SU-DHL-6 (cell line): ENCODE measurements around the gene HPS5.

Experiments used
- EZH2phosphoT487 ChIP-seq: fragments of 200-600 bp; sonication (generic), shearing (Covaris generic); conservative IDR thresholded peaks from 2 replicates; pipeline ENCODE4 v1.6.1; 2018; ENCODE audit warnings: mild to moderate bottlenecking, antibody characterized with exemption, low read length, moderate library complexity, mixed read lengths
- TF ChIP-seq, protein P1 (sequence below): fragments of 200-600 bp; sonication (generic); IDR thresholded peaks from one replicate; pipeline ENCODE4 v1.5.1; 2017; ENCODE audit warnings: antibody characterized with exemption, mild to moderate bottlenecking, low read length, moderate library complexity; ENCODE audit not compliant: insufficient read depth, poor library complexity, severe bottlenecking

- TF ChIP-seq, protein P1, sequence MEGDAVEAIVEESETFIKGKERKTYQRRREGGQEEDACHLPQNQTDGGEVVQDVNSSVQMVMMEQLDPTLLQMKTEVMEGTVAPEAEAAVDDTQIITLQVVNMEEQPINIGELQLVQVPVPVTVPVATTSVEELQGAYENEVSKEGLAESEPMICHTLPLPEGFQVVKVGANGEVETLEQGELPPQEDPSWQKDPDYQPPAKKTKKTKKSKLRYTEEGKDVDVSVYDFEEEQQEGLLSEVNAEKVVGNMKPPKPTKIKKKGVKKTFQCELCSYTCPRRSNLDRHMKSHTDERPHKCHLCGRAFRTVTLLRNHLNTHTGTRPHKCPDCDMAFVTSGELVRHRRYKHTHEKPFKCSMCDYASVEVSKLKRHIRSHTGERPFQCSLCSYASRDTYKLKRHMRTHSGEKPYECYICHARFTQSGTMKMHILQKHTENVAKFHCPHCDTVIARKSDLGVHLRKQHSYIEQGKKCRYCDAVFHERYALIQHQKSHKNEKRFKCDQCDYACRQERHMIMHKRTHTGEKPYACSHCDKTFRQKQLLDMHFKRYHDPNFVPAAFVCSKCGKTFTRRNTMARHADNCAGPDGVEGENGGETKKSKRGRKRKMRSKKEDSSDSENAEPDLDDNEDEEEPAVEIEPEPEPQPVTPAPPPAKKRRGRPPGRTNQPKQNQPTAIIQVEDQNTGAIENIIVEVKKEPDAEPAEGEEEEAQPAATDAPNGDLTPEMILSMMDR: no peak
- TF ChIP-seq EZH2phosphoT487: no peak
These were observed 57.9 kb downstream of the HPS5 start for GRCh38 chr11:18264035-18264434.
